NCI-H524 treated with DMSO at 0.1 percent for 48 hours (cell line): ENCODE measurements around the gene OBSCN.
"Not testable (repeated sequence)": the region's sequence is repeated elsewhere in the genome, so short reads cannot be mapped to it uniquely, and the experiment has no call there.

Experiments
- DNase-seq: peaks from one replicate; lab custom pipeline; 2025; lab: John Stamatoyannopoulos, UW

OBSCN gene

GRCh38 chr1:228228601-228229074 lies 20.8 kb downstream of the OBSCN start:
- no peak for DNase-seq

DNA sequence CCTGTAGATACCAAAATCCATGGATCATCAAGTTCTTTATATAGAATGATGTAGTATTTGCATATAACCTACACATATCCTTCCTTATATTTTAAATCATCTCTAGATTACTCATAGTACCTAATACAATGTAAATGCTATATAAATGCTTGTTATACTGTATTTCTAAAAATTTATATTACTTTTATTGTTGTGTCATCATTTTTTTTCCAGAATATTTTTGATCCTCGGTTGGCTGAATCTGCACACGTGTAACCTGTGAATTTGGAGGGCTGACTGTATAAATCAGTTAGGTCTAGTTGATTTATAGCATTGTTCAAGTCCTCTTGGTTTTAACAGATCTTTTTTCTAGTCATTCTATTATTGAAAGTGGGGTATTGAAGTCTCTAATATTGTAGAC lies 23.3 kb downstream of the OBSCN start:
- no peak for DNase-seq

DNA sequence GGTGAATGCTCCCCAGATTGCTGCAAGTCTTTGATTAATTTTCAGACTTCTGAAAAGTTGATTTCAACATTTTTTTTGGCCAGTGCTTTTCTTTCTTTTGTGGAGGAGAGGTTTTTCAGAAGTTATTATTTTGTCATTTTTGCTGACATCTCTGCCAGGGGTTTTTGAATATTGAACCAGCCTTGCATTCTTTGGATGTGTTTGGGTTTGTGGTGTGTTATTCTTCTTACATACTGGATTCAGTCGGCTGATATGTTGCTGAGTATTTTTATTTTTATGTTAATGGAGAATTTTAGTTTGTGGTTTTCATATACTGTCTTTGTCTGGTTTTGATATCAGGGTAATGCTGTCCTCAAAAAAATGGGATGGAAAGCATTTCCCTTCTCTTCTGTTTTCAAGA lies 25.3 kb downstream of the OBSCN start:
- DNase-seq: no peak

GRCh38 chr1:228234921-228235320 lies 27.1 kb downstream of the OBSCN start:
- DNase-seq: no peak

- DNase-seq: no peak
Measured at GRCh38 chr1:228236744-228237143, 28.9 kb downstream of the OBSCN start.

GRCh38 chr1:228238007-228238406 lies 30.2 kb downstream of the OBSCN start:
- no peak for DNase-seq

DNA sequence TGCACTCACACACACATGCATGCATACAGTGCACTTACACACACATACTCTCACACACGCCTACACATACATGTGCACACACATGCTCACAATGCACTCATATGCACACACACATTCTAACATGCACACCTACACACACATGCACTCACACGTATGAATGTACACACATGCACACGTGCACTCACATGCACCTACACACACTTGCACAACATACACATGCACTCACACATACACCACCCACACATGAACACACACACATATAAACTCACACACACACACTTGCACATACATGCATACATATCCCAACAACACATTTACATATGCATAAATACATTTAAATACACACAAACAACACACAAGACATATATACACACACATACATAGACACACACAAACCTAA lies 30.6 kb downstream of the OBSCN start:
- DNase-seq: no peak

DNA sequence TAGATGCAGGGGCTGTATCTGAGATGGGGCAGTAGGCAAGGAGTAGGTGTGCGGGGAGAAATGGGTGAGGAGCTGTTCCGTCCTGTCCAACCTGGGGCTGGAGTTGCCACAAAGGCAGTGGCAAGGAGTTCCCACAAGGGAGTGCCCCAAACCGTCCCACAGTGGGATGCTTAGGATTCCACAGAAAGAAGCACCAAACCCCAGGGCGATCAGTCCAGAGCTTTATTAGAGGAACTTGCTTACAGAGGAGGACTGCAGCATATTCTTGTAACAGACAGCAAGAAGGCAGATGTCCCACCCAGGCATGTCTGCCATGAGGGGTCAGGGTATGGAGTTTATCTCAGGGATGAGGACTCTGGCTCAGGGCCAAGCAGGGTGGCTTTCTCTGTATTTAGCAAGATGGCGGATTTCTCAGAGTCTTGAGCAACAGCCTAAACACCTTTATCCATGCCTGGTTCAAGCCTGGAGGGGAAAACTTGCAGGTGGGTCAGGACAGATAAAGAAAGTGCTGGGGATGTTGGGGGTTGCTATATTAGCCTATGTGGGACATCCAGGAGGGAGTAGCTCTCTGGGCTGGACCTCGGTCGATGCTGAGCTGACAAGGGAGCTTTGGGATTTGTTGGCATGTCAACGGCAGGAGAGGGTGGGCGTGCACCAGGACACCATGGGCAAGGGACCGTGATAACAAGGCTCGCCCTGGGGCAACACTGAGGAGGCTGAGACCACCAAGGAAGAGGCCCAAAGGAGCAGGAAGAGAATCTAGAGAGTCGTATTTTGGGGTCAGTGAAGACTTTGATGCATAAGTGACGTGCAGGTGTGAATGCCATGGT lies 32.8 kb downstream of the OBSCN start:
- no peak for DNase-seq

GRCh38 chr1:228241259-228241658 lies 33.4 kb downstream of the OBSCN start:
- DNase-seq: no peak

GRCh38 chr1:228242409-228242808 lies 34.6 kb downstream of the OBSCN start:
- DNase-seq: no peak

GRCh38 chr1:228243093-228243492 lies 35.2 kb downstream of the OBSCN start:
- no peak for DNase-seq

GRCh38 chr1:228243989-228244388 lies 36.1 kb downstream of the OBSCN start:
- not testable (repeated sequence) for DNase-seq

- no peak for DNase-seq
Measured at GRCh38 chr1:228245111-228245510, 37.3 kb downstream of the OBSCN start.

DNA sequence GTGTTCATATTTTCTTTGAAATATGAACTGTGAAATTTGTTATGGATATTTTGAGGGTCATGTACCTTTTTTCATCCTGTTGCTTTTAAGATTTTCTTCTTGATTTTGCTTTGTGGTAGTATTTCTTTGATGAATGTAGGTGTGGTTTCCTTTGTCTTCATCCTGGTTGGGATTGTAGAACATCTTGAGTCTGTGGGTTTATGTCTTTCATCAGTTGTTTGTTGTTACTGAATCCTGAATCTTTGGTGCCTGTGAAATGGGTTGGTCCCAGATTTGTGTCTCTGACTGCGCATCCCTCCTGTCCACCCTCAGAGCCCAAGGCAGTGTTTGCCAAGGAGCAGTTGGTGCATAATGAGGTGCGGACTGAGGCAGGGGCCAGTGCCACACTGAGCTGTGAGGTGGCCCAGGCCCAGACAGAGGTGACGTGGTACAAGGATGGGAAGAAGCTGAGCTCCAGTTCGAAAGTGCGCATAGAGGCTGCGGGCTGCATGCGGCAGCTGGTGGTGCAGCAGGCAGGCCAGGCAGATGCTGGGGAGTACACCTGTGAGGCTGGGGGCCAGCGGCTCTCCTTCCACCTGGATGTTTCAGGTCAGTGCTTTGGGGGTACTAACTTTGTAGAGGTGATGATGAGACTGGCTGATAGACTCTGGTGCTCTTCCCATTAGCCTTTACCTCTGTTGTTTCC lies 38.5 kb downstream of the OBSCN start:
- no peak for DNase-seq

DNA sequence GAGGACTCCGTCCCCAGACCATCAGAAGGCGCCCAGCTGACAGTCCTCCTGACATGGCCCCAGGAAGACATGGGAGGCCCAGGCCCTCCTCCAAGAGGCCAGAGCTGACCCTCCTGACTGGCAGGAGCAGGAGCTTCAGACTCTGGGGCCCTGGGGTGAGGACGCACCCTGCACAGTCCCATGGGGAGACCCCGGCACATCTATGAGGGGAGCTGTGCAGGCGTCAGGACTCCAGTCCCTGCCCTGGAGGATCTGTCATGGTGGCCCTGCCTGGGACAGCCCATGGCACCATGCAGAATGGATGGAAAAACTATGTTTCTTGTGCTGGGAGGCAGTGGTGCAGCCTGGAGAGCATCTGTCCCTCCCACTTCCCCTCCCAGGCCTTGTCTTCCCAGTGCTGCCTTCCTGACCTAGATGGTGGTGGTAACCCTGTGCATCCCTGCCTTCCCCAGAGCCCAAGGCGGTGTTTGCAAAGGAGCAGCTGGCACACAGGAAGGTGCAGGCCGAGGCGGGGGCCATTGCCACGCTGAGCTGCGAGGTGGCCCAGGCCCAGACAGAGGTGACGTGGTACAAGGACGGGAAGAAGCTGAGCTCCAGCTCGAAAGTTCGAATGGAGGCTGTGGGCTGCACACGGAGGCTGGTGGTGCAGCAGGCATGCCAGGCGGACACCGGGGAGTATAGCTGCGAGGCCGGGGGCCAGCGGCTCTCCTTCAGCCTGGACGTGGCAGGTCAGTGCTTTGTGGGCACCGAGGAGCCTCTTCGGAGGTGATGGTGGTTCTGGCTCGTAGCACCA lies 41.9 kb downstream of the OBSCN start:
- DNase-seq: no peak

DNA sequence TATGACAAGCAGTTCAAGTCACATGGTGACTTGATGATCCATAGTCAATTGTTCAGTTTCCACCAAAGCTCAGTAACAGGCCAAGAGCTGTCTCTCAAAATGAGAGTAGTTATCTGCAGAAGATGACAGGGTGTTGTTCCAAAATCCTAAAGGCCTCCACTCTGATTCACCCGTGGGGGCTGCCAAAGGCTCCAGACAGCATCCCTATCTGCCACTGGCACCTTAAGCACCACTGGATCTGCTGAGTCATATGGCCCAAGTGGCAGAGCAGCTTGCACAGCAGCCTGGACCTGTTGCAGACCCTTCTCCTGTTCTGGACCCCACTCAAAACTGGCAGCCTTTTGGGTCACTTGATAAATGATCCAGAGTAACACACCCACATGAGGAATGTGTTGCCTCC lies 44.6 kb downstream of the OBSCN start:
- not testable (repeated sequence) for DNase-seq

DNA sequence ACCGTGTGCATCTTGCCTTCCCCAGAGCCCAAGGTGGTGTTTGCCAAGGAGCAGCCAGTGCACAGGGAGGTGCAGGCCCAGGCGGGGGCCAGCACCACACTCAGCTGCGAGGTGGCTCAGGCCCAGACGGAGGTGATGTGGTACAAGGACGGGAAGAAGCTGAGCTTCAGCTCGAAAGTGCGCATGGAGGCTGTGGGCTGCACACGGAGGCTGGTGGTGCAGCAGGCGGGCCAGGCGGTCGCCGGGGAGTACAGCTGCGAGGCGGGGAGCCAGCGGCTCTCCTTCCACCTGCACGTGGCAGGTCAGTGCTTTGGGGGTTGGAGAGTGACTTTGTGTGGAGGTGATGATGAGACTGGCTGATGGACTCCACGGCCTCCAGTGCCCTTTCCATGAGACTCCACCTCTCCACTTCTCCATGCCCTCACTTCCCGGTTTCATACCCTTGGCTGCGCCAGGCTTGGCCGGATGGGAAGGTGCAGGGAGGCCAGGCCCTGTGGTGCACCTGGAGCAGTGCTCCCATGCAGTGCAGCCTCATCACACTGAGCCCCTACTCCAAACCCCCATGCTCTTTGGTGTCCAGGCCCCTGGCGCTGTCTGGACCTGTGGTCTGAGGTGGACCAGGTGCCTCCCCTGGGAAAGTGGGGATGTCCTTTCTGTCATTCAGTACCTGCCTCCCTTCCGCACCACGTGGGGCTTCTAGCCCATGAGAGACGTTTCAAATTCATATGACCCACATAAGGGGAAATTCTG lies 49.0 kb downstream of the OBSCN start:
- no peak for DNase-seq

DNA sequence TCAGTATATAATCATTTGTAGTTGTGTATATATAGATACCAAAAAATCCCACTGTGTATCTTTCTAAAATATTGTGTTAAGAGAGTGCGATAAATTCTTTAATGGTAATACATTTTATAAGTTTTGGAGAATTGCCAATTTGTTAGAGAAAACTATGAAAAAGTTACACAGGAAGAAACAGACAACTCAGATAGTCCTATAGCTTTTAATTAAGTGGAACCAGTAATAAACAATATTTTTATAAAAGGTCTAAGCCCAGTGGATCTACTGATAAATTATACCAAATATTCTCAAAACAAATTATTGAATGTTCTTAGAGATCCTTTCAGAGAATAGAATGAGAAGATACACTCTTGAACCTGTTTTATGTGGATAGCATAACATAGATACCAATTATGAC lies 50.6 kb downstream of the OBSCN start:
- DNase-seq: no peak

- DNase-seq: no peak
Measured at GRCh38 chr1:228259368-228259894, 51.6 kb downstream of the OBSCN start.

DNA sequence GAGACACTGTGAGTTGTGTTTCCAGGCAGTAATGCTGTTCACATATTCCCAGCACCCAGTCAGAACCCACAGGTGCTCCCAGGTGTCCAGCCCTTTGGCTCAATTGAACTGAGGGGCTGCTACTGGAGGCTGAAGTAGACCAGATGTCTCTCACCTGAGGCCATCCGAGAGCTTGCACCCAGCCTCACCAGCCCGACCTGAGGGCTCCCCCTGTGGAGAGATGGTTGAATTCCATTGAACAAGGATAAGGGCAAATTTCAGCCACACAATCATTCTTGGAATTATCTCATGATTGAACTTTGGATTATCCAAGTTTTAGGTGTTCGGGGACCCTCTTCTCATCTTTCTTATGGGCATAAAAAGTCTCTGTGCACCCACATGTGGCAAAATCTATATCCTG lies 52.1 kb downstream of the OBSCN start:
- DNase-seq: no peak

DNA sequence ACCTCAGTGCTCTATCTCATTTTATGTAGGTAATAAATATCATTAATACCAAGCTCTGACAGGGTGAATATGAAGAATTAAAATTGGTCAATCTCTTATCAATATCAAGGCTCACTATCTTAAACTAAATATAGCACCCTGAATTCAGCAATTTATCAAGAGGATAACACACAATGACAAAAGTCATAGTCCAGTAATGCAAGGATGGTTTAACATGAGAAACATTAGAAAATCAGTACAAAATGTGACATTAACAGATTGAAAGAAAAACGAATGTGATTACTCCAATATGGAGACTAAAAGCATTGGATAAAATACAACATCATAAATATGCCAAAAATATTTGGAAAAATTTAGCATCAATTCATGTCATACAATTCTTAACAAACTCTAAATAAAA lies 53.9 kb downstream of the OBSCN start:
- no peak for DNase-seq

DNA sequence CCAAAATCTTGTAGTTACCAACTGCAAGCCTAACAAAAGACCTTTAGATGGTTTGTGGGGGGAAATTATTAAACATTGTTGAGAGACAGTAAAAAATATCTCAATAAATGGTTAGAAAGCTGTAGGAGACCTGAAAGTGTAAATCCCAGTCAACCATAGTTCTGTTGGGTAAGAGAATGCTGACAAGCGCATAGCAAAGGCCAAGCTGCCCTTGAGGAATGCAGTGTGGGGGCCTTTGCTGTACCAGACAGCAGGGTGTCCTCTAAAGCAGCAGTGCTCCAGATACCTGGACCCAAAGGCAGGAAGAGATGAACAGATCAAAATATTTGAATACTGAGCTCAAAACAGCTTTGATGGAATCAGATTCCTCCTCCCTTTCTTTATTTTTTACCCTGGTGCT lies 54.6 kb downstream of the OBSCN start:
- DNase-seq: no peak
